ENCODE results near the gene MMP11.

- TF ChIP-seq CTCF (IDR thresholded peaks at IDR 0.05; ENCODE audit: low read depth, low read length) (no peak), EZH2phosphoT487 (IDR thresholded peaks at IDR 0.05; ENCODE audit: low read depth) (no peak)
Measured at GRCh38 chr22:23817146-23817545, 44.5 kb downstream of the MMP11 start.
